HG02678 (cell line): ENCODE measurements around the gene WDR45.

Source experiments
- ATAC-seq: cut with Tn5 transposase; IDR thresholded peaks from one replicate; pipeline ENCODE4 v1.9.1; 2021; ENCODE audit warnings: mild to moderate bottlenecking, moderate library complexity; ENCODE audit not compliant: unreplicated experiment

Gene WDR45

GRCh38 chrX:49053223-49054072 is 26.2 kb downstream of the WDR45 start:
- ATAC-seq = peak; percentile 54

GRCh38 chrX:49043987-49044281 is 35.8 kb downstream of the WDR45 start:
- ATAC-seq = no peak

GRCh38 chrX:49043220-49043986 is 36.3 kb downstream of the WDR45 start, which contains the start of gene TFE3:
TSS of gene TFE3 (minus strand) at chrX:49043357. CDS start at chrX:49043226, 131 bp downstream.
- peak; percentile 80 for ATAC-seq

GRCh38 chrX:49042581-49043219 is 37.0 kb downstream of the WDR45 start:
- ATAC-seq = no peak

GRCh38 chrX:49041744-49042580 is 37.7 kb downstream of the WDR45 start:
- ATAC-seq = no peak

GRCh38 chrX:49040376-49040955 is 39.2 kb downstream of the WDR45 start:
- ATAC-seq = no peak

GRCh38 chrX:49039598-49040375 is 39.9 kb downstream of the WDR45 start:
- no peak for ATAC-seq

GRCh38 chrX:49037883-49038475 is 41.7 kb downstream of the WDR45 start:
- no peak for ATAC-seq

GRCh38 chrX:49030283-49030682 is 49.4 kb downstream of the WDR45 start:
- no peak for ATAC-seq

GRCh38 chrX:49029876-49030275 is 49.8 kb downstream of the WDR45 start:
- no peak for ATAC-seq
